Mucosa of descending colon (tissue), 3 donors: ENCODE measurements around the gene DMXL2. TPM values are rescaled to one million over a fixed set of nuclear protein-coding genes. Genes with fewer than 3 reads are reported as not detected.

Experiments
- ATAC-seq: fragments of 200-7000 bp; cut with Tn5 transposase; one replicate; pipeline ENCODE4 v1.9.1; 2020; ENCODE audit warnings: mild to moderate bottlenecking, moderate library complexity
- DNase-seq, 3 donors: peaks; one replicate each; pipeline ENCODE4 v3.0.0-alpha.2; 2020
- H3K36me3 ChIP-seq: fragments of 200-600 bp; one replicate; pipeline ENCODE4 v1.8.0; 2021; ENCODE audit warnings: low read depth, mild to moderate bottlenecking
- H3K4me1 ChIP-seq: fragments of 200-600 bp; one replicate; pipeline ENCODE4 v1.8.0; 2021; ENCODE audit warnings: low read depth, mild to moderate bottlenecking
- H3K4me3 ChIP-seq: fragments of 200-600 bp; one replicate; pipeline ENCODE4 v1.8.0; 2021; ENCODE audit warnings: mild to moderate bottlenecking
- H3K9me3 ChIP-seq: fragments of 200-600 bp; one replicate; pipeline ENCODE4 v1.8.0; 2021; ENCODE audit warnings: mild to moderate bottlenecking
- CTCF ChIP-seq: fragments of 200-600 bp; IDR thresholded peaks from one replicate; pipeline ENCODE4 v1.8.0; 2022; ENCODE audit warnings: antibody characterized with exemption, mild to moderate bottlenecking
- intact Hi-C, 2 donors: fragments of 100-400 bp; cut with DNase I in 1 of 2; cut with micrococcal nuclease in 1 of 2; formaldehyde crosslinking; loops; one replicate each; pipeline versions ENCODE4 v1.11.0 to v1.11.1; 2022; cut with DNase I, micrococcal nuclease
- total RNA-seq, 3 donors: library from RNA; stranded (reverse); fragmentation: NEBNext Ultra II Directional in 2 of 3; extraction: Animal tissue kit (Norgen Biotek cat#: 25700) in 2 of 3; gene quantifications; one replicate each; pipeline versions ENCODE4 v1.2.1 to v1.2.4, GENCODE V29; 2021 to 2023
- donor health status: DM: no; HTN: no; CAD: no; lungs with moderate emphysema.
- donor health status: DM: no; HTN: no; CAD: no.
- donor health status: DM: no; HTN: yes; CAD: no.

The DMXL2 gene
- total RNA-seq, 3 donors from 2014 or later, result 36.5 to 45.5 (median 43.0) TPM

GRCh38 chr15:51493892-51494291, 128.7 kb downstream of the DMXL2 start:
- Histone ChIP-seq H3K4me3 (no peak overlapping the region), H3K36me3 (no peaks in the 10 kb centered on the region), H3K9me3 (no peaks in the 10 kb centered on the region), H3K4me1 (no peaks in the 10 kb centered on the region)
- ATAC-seq (no peak), DNase-seq (no peak)
- intact Hi-C loops, result no loop called here
- TF ChIP-seq CTCF, result no peak

- Histone ChIP-seq H3K4me1 (no peaks in the 10 kb centered on the region), H3K9me3 (no peaks in the 10 kb centered on the region), H3K4me3 (no peak overlapping the region), H3K36me3 (no peaks in the 10 kb centered on the region)
- intact Hi-C loops, result no loop called here
- no peak for ATAC-seq
- TF ChIP-seq CTCF, result no peak
- no peak for DNase-seq
Observed at GRCh38 chr15:51492528-51492927, 130.0 kb downstream of the DMXL2 start.

GRCh38 chr15:51491941-51492340, 130.6 kb downstream of the DMXL2 start:
- intact Hi-C loops, result no loop called here
- no peak for TF ChIP-seq CTCF
- no peak for ATAC-seq

GRCh38 chr15:51484781-51485180, 137.8 kb downstream of the DMXL2 start:
- Histone ChIP-seq H3K4me1 (no peaks in the 10 kb centered on the region), H3K9me3 (peaks cover 18% of the 10 kb centered on the region), H3K36me3 (no peaks in the 10 kb centered on the region), H3K4me3 (no peak overlapping the region)
- intact Hi-C loops, result no loop called here
- TF ChIP-seq CTCF, result no peak
- DNase-seq (no peak), ATAC-seq (no peak)

More at GRCh38 chr15:51491941-51492340, 130.6 kb downstream of the DMXL2 start:
- no peak for DNase-seq
- Histone ChIP-seq H3K4me1 (no peaks in the 10 kb centered on the region), H3K36me3 (no peaks in the 10 kb centered on the region), H3K9me3 (no peaks in the 10 kb centered on the region), H3K4me3 (no peak overlapping the region)

GRCh38 chr15:51483985-51484384, 138.6 kb downstream of the DMXL2 start:
- DNase-seq (no peak), ATAC-seq (no peak)
- no peaks in the 10 kb centered on the region for H3K4me1 ChIP-seq
- H3K9me3 ChIP-seq, result peaks cover 18% of the 10 kb centered on the region
- no peak for TF ChIP-seq CTCF
- intact Hi-C loops, result no loop called here
- no peak overlapping the region for H3K4me3 ChIP-seq
- no peaks in the 10 kb centered on the region for H3K36me3 ChIP-seq

- no peak overlapping the region for H3K4me3 ChIP-seq
- DNase-seq (no peak), ATAC-seq (no peak)
- no peaks in the 10 kb centered on the region for H3K36me3 ChIP-seq
- H3K4me1 ChIP-seq, result no peaks in the 10 kb centered on the region
- TF ChIP-seq CTCF, result no peak
- peaks cover 18% of the 10 kb centered on the region for H3K9me3 ChIP-seq
- intact Hi-C loops, result no loop called here
Observed at GRCh38 chr15:51483520-51483919, 139.1 kb downstream of the DMXL2 start.
